Activated T-helper 1 cell treated with anti-CD3 and anti-CD28 coated beads, Interleukin-2, amount 50 U/mL, for 16 hours (primary cell): ENCODE measurements around the gene MICB.
"Not testable (repeated sequence)": the region's sequence is repeated elsewhere in the genome, so short reads cannot be mapped to it uniquely, and the experiment has no call there.

Experiments
- DNase-seq, 2 donors: peaks; one replicate each; pipeline ENCODE4 v3.0.0-alpha.2; 2020; ENCODE audit warnings: low read depth in 1 of 2, low spot score in 1 of 2

Gene MICB

DNA sequence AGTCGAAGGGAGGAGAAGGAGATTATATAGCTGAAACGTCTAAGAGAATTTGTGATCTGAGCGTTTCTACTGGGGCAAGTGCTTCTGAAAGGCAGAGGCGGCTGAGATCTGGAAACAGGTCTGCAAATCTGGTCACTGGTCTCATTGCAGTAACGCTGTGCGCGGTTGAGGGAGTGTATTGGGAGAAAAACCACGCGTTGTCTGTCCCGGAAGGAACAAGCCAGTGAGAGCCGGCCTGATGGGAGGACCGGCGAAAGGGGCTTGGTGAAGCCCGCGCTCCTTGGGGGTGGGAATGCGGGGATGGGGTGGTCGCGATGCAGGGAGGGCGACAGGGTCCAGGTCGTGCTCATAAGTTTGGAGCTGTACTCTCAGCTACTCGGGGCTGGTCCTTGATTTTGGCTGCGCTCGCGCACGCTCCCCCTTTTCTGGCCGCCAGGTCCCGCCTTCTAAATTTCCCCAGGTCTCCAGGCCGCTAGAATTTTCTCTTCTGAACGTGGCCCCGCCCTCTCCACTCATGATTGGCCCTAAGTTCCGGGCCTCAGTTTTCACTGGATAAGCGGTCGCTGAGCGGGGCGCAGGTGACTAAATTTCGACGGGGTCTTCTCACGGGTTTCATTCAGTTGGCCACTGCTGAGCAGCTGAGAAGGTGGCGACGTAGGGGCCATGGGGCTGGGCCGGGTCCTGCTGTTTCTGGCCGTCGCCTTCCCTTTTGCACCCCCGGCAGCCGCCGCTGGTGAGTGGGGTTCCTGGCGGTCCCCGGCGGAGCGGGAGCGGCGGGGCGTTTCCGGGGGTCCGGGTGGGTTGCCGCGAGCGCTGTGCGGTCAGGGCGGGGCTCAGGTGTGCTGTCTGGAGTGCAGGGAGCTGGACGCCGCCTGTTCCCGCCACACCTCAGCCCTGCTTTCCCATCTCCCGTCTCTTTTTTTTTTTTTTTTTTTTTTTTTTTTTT is at the start of gene MICB:
TSS of gene MICB (plus strand) at position 615 of the 946 bp plus-strand sequence. CDS start at position 664, 49 bp downstream.
- DNase-seq: peak; percentile 59 to 75

DNA sequence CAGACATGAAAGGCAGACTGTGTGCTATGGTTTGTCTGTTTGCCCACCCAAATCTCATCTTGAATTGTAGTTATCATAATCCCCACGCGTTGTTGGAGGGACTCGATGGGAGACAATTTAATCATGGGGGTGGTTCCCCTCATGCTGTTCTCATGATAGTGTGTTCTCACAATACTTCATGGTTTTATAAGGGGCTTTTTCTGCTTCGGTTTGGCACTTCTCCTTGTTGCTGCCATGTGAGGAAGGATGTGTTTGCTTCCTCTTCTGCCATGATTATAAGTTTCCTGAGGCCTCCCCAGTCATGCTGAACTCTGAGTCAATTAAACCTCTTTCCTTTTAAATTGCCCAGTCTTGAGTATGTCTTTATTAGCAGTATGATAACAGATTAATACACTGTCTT is 47.2 kb upstream of the MICB start:
- DNase-seq: no peak

DNA sequence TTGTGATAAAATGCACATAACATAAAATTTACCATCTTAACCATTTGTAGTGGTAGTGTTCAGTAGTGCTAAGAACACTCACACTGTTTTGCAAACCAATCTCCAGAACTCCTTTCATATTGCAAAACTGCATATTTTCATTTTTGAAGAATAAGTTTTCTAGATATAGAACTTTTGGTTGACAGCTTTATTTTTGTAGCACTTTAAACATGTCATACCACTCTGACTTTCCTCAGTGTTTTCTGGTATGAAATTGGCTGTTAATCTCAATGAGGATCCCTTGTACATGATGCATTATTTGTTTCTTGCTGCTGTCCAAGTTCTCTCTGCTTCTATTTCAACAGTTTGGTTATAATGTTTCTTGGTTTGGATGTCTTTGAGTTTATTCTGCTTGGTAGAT is 45.1 kb upstream of the MICB start:
- no peak for DNase-seq

DNA sequence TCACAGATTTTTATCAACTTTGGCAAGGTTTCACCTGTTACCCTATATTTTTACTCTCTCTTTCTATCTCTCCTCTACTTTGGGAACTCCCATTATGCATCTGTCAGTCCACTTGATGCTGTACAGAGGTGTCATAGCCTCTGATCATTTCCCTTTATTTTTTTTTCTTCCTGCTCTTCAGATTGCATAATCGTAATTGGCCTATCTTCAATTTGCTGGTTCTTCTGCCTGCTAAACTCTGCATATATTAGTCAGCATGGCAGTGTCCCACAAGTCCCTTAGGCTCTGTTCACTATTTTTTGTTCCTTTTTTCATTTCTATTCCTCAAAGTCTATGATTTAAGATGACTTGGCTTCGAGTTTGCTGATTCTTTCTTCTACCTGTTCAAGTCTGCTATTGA is 44.7 kb upstream of the MICB start:
- DNase-seq: no peak

DNA sequence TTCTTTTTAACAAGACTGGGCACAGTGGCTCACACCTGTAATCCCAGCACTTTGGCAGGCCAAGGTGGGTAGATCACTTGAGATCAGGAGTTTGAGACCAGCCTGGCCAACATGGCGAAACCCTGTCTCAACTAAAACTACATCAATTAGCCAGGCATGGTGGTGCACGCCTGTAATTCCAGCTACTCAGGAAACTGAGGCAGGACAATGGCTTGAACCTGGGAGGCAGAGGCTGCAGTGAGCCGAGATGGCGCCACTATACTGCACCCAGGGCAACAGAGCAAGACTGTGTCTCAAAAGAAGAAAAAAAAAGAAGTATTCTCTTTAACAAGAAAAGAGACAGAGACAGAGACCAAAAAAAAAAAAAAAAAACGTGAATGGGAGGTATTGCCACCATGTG is 38.1 kb upstream of the MICB start:
- DNase-seq: not testable (repeated sequence)

DNA sequence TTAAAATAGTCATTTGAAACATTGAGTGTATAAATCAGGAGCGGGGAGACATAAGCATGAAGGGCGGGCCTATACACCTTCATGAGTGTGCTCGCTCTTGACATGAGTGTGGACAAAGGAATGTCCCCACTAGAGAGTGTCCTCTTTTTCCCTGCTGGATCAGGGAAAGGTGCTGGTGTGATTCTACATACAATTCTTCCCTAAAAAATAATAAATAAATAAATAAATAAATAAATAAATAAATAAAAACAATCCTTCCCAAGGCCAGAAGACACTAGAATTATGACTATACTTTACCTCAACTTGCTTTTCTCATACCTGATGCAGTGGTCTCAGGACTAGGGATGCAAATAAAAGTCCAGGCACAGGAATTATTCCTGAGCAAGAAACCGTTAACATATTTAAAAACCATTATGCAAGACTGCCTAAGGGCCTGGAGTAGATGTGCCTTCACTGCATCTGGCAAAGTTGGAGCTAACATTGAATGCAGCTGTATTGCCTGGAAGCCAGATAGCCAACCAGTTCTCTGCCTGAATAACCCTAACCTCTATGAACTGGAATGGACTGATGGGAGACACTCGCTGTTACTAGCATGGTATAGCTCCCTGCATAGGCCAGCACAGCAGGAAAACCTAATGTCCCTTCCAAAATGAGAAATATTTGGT is 37.5 kb upstream of the MICB start:
- DNase-seq: no peak

DNA sequence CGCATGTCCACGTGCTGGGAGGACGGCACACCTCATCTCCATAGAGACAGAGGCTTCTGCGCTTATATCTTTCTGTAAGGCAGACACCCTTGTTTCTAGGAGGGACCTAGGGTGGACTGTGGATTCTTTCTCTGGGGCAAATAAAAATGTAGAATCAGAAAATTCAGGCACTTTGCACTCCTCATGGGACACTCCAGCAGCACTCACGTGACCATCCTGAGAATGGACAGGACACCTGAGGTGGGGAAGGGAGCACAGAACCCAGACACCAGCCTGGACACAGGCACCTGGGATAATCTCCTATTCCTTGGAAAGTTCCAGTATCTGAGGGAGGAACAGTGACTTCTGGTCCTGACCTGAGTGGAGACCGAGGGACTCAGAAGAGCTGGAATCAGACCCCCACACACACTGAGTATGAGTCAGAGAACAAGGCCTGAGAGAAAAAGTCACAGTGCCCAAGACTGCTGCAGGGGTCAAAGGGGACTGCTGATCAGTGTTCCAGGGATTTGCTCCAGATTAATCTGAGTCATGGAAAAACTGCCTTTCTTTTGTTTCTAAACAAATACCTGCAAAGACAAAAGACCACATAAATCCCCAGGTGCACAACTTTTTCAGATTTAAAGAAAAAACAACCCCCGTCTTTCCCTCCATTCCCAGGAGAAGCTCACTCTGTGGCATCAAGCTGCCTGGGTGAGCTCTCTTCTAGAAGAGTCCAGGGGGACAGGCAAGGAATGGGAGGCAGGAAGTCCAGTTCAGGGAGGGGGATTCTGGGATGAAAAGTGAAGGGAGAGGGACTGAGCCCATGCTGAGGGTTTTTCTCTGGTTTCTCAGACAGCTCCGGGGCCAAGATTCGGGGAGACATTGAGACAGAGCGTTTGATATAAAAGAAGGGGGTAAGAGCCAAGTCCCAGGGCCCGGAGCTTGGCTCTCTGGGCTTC is 35.6 kb upstream of the MICB start:
- no peak for DNase-seq

DNA sequence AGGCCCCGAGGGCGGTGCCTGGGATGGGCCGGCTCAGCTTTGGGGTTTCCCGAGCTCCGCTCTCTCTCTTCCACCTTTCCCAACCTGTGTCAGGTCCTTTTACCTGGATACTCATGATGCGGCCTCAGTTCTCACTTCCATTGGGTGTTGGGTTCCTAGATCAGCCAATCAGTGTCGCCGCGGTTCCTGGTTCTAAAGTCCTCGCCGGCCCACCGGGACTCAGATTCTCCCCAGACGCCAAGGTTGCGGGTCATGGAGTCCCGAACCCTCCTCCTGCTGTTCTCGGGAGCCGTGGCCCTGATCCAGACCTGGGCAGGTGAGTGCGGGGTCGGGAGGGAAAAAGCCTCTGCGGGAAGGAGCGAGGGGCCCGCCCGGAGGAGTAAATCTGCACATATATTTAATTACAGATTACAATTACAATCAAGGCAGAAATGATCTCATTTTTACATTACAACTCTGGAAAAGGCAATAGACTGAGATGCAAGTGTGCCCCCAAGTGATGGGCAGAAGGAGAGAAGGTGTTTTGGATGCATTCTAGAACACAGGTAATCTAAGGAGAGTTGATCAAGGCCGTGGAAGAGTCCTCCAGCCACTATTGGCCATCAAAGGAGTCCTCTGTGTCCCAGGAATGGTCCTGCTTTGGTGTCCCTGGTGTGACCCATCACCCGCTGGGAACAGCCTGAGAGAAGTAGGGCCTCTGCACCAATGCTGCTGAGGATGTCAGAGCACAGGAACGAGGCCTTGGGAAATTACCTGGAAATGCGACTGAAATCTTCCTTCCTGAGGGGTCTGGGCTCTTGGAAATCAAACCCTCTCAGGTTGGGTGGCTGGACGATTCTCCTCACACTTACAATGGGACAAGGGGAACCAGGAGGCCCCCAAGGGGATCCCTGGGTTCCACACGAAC is 34.7 kb upstream of the MICB start:
- peak; percentile 74 to 81 for DNase-seq

DNA sequence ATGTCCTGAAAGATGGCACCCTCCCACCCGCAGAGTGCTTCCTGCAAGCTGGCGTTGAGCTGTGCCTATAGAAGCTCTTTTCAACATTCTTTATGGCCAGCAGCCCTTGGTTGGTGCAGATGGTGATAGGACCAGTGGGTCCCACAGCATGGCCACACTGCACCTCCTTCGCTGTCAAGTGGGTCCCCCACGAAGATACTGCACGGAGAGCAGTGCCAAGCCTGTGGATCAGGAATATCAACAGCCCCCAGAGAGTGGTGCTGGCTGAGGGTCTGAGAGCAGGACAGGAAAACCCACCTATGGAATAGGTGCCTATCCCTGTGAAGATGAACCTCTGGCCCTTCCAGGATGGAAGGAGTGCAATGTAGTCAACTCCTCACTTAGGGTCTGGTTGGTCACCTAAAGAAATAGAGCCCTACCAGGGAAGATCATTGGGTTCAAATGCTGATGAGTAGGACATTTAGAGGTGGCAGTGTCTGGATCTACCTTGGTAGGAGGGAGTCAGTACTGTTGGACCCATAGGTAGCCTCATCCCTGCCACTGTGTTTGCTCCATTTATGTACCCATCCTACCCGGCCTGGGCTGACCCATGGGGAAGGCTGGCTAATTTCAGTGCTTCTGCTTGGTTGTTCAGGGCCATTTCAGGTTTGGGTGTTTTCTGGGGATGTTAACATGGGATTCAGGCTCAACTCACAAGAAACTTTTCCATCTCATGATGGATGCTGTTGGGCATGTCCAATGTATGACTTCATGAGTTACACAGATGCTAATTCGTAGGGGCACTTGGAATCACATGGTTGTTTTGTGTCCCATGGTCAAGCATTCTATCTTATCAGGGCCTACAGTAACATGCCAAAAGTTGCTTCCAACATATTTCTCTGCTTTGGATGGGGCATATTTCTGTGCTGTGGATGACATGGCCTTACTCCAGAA is 33.4 kb upstream of the MICB start:
- DNase-seq: no peak

DNA sequence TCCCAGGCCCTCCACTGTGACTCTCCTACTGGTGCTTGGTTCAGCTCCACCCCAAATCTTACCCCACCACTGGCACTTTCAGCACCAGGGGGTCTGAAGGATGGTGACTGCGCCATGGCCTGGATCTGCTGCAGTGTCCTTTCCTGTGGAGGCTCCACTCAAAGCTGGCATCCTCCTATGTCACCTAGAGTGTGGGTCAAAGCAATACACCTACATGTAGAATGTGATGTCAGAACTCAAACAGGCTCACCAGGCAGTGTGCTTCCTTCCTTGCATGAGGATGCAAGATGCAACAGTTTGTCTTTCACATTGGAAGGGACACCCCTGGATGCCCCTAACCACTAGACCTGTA is 32.8 kb upstream of the MICB start:
- no peak for DNase-seq

DNA sequence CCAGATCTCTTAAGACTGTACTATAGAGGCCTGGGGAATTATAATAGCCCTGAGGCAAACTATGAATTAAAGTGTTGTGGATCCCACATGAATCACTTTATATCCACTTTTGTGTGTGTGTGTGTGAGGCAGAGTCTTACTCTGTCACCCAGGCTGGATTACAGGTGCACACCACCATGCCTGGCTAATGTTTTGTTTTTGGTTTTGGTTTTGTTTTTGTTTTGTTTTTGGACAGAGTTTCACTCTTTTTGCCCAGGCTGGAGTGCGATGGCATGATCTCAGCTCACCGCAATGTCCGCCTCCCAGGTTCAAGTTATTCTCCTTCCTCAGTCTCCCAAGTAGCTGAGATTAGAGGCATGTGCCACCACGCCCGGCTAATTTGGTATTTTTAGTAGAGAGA is 32.2 kb upstream of the MICB start:
- DNase-seq: no peak

DNA sequence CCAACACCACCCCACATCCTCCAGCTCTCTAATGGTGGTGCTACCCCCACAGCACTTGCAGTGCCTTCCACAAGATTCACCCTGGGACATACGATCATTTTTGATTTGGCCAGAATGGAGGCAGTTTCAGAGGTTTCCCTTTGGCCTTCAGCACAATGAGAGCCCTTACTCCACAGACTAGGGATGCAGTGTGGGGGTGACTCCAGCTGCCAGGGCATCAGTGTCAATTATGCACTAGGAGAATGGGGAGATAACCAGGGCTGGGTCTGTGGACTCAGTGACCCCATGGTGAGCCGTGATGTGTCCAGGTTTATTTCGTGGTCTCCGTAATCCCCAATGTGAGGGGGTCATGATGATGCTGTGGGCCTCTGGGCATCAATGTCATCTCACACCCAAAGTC is 31.5 kb upstream of the MICB start:
- DNase-seq: no peak

DNA sequence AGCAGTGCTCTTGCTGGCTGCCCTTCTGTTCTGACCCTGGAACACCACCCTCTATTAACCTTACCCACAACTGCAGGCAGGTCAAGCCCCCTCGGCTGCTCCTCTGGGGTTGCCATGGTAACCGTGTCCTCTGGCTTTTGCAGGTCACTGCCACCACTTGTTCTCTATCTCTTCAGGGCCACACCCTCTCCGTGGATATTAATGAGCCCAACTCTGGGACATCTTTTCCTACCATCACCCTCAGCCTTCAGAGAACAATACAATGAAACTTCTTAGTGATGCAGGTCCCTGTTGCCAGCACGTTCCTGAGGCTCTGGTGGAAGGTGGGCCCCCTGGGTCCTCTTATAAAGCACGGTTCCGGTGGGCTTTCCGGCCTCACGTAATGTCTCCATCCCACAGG is 30.8 kb upstream of the MICB start:
- DNase-seq: no peak

DNA sequence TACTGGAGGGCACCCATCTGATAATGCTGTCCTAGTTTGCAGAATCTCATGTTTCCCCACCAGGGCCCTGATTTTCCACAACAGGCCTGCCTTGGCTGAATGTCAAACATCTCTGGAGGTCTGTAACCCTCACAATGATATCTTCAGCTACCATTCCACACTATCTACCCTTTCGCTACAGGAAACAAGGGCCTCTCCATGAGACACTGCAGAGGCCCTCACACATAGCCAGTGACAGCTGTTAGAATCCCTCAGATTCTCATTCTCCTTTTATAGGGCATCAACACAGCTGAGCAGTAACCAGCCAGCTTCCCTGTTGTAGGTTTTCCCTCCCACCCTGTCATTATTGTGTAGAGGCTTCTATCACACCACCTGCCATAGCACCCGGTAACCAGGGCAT is 29.6 kb upstream of the MICB start:
- DNase-seq: no peak

DNA sequence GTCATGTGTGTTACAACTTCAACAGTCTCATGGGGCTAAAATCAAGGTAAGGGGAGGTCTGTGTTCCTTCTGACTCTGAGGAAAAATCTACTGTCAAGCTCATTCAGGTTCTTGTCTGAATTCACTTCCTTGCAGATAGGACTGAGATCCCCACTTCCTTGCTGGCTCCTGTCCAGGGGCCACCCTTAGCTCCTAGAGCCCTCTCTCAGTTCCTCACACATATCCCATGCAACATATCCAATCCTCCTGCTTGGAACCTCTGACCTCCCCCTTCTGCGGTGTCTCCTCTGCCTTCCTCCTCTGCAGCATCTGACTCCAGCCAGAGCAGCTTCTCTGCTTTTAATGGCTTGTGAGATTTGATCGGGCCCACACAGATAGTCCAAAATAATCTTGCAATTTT is 27.1 kb upstream of the MICB start:
- no peak for DNase-seq

DNA sequence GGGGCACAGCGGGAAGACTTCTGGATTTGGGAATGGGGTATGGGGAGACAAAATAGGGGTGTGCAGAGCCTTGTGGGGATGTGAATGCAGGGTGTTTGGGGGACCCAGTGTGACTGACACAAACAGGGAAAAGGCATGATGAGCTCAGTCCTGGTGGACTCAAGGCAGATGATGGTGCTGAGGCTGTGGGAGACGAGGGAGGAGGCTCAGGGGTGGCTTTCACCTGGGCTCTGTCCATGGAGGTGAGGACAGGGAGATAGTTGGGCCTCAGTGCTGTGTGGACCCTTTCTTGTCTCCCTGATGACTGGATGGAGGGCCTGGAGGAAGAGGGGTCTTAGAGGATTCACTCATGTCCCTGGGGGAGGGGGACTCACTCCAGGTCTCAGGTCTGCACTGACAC is 26.2 kb upstream of the MICB start:
- DNase-seq: no peak

DNA sequence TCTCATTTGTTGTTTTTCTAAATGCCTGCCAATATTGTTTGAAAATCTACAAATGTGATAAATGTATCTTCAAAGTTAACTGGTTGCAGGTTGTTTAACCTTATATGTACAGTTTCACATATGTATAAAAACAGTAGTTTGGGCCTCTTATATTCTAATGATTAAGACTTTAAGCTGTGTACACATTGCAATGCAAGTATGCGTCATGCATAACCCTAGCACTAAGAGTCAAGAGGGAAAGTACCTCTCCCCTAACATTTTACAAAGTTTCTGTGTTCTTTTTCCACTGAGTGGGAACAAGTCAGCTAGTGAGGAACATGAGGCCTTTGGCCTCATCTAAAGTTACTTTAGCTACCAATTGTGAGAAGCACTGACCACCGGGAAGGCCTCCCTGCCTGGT is 25.7 kb upstream of the MICB start:
- DNase-seq: no peak

DNA sequence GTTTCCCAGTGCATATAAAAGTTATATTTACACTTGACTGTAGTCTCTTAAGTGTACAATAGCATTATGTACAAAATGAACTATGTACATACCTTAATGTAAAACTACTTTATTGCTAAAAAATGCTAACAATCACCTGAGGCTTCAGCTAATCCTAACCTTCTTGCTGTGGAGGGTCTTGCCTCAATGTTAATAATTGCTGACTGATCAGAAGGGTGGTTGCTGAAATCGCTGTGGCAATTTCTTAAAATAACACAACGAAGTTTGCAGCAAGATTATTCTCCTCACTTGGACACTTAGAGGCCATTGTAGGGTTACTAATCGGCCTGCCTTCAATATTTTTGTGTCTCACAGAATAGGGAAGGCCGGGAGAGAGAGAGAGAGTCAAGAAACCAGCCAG is 24.7 kb upstream of the MICB start:
- no peak for DNase-seq
